ENCODE results near the gene SVOP.
"Not testable (repeated sequence)": the region's sequence is repeated elsewhere in the genome, so short reads cannot be mapped to it uniquely, and the experiment has no call there.

Gene SVOP, protein sequence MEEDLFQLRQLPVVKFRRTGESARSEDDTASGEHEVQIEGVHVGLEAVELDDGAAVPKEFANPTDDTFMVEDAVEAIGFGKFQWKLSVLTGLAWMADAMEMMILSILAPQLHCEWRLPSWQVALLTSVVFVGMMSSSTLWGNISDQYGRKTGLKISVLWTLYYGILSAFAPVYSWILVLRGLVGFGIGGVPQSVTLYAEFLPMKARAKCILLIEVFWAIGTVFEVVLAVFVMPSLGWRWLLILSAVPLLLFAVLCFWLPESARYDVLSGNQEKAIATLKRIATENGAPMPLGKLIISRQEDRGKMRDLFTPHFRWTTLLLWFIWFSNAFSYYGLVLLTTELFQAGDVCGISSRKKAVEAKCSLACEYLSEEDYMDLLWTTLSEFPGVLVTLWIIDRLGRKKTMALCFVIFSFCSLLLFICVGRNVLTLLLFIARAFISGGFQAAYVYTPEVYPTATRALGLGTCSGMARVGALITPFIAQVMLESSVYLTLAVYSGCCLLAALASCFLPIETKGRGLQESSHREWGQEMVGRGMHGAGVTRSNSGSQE

DNA sequence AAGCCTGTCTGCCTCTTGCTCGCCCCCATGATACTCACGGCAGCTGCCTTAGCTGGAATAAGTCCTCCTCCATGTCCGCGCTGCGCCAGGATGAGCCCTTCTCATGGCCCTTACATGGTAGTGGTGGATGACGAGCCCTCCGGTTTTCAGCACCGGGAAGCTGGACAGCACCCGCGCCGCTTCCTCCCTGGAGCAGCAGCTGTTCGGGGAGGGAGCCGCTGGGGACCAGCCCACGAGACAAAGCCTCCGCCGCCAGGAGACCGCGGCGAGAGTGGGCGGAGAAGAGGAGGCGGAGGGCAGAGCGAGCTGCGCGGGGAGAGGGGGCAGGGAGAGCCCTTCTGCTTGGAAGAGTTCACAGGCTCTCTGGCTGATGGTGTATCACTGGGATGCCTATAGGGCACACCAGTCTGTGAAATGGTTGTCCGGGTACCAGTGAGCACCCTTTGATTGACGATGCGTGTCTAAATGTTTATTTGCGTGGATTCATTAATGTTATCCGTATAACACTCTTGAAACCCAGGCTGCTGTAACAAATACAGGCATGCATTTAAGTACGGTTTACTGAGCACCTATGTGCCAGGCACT, at the start of gene SVOP:
TSS of gene SVOP (minus strand) at position 273 of the 585 bp plus-strand sequence. CDS start at position 73, 200 bp downstream.
- 0 out of 2 replicates have a peak within 1 kb of the TSS, but pooled peaks have one; percentile 23 for H3K4me3 ChIP-seq (ENCODE audit: low read depth, low read length)
- H3K27me3 ChIP-seq (ENCODE audit: insufficient read depth, low read length): peaks cover 49% of the 10 kb centered on the region
- H3K4me1 ChIP-seq (ENCODE audit: control insufficient read depth, insufficient read depth, low read length, unreplicated experiment): no peaks in the 10 kb centered on the region
- H3K27ac ChIP-seq (ENCODE audit: low read depth, low read length): no peak within 1 kb of the TSS
- no peaks in the 10 kb centered on the region for H3K36me3 ChIP-seq (ENCODE audit: insufficient read depth, low read length)
- H2AFZ ChIP-seq (ENCODE audit: low read length, unreplicated experiment): no peak within 1 kb of the TSS
- no peaks in the 10 kb centered on the region for H3K79me2 ChIP-seq (ENCODE audit: control insufficient read depth, insufficient read depth, low read length, unreplicated experiment)

DNA sequence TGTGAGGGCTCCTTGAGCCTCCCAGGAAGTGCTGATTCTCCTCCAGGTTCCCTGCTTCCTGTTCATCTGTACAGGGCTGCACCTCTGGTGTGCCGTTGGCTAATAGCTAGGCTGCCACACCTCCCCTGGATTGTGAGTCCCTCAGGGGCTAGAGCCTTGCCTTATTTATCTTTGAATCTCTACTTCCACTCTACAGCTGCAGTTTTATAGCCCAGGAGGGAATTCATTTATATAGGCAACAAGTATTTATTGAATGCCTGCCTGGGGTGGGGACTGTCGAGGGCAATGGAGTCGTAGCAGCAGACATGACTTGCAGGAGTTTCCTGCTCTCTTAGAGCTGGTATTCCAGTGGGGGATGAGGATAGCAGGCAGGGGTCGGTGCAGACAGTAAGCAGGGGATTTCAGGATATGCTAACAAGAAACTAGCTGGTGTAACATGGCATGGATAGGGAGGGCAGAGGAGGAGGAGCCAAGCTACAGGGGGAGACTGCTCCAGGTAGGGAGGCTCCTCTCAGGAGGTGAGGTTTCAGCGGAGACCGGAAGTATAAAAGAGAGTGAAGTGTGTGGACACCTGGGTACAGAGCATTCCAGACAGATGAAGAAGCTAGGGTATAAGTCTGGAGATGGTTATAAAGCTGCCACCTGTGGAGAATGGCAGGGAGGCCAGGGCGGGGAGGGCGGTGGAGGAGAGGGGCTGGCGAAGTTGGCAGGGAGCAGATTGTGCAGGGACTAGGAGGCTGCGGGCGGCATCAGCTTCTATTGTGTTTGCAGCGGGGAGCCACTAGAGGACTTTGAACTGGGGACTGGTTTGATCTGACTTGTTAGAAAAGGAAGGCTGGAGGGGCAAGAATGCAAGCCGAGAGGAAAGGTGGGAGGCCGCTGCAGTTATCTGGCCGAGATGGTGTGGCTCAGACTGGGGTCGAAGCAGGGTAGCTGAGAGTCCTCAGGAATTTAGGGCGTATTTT, 48.7 kb upstream of the SVOP start:
- no peaks in the 10 kb centered on the region for H3K27me3 ChIP-seq (ENCODE audit: insufficient read depth, low read length)
- no peak overlapping the region for H3K4me3 ChIP-seq (ENCODE audit: low read depth, low read length)
- no peaks in the 10 kb centered on the region for H3K79me2 ChIP-seq (ENCODE audit: control insufficient read depth, insufficient read depth, low read length, unreplicated experiment)
- H3K36me3 ChIP-seq (ENCODE audit: insufficient read depth, low read length): peaks cover 7% of the 10 kb centered on the region
- no peak overlapping the region for H2AFZ ChIP-seq (ENCODE audit: low read length, unreplicated experiment)
- H3K27ac ChIP-seq (ENCODE audit: low read depth, low read length): no peak overlapping the region
- H3K4me1 ChIP-seq (ENCODE audit: control insufficient read depth, insufficient read depth, low read length, unreplicated experiment): no peaks in the 10 kb centered on the region

GRCh38 chr12:109065853-109066193, 45.0 kb upstream of the SVOP start:
- no peak overlapping the region for H3K27ac ChIP-seq (ENCODE audit: low read depth, low read length)
- H2AFZ ChIP-seq (ENCODE audit: low read length, unreplicated experiment): no peak overlapping the region
- no peaks in the 10 kb centered on the region for H3K27me3 ChIP-seq (ENCODE audit: insufficient read depth, low read length)
- no peaks in the 10 kb centered on the region for H3K4me1 ChIP-seq (ENCODE audit: control insufficient read depth, insufficient read depth, low read length, unreplicated experiment)
- H3K79me2 ChIP-seq (ENCODE audit: control insufficient read depth, insufficient read depth, low read length, unreplicated experiment): no peaks in the 10 kb centered on the region
- no peak overlapping the region for H3K4me3 ChIP-seq (ENCODE audit: low read depth, low read length)
- H3K36me3 ChIP-seq (ENCODE audit: insufficient read depth, low read length): peaks cover 7% of the 10 kb centered on the region

DNA sequence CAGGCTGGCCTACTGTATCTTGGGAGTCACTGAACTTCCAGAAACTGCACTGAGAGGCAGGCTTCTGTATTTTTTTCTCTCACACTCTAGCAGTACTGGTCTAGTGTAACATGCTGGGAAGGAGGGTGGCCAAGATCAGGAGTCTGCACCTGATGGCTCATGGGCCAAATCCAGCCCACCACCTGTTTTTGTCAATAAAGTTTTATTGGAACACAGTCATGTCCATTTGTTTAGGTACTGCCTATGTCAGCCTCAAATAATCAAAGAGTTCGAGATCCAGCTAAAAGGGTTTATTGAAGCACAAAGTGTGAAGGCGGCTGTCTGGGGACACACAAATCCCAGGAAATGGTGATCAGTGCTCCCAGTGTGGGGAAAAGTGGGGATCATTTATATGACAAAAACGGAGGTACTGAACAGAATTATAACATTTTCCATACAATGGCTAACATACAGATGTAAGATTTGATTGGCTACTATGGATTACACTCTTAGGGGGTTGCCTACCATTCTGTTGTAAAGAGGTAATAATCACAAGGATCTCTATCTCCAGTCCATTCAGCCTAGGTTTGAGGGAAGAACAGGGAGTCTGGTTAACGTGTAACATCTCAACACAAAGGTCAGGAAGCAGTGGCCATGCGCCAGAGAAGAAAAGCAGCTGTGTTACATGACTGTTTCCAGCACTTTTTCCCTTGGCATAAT, 44.4 kb upstream of the SVOP start:
- peaks cover 7% of the 10 kb centered on the region for H3K36me3 ChIP-seq (ENCODE audit: insufficient read depth, low read length)
- H3K79me2 ChIP-seq (ENCODE audit: control insufficient read depth, insufficient read depth, low read length, unreplicated experiment): no peaks in the 10 kb centered on the region
- no peak overlapping the region for H2AFZ ChIP-seq (ENCODE audit: low read length, unreplicated experiment)
- no peak overlapping the region for H3K27ac ChIP-seq (ENCODE audit: low read depth, low read length)
- H3K4me1 ChIP-seq (ENCODE audit: control insufficient read depth, insufficient read depth, low read length, unreplicated experiment): no peaks in the 10 kb centered on the region
- no peak overlapping the region for H3K4me3 ChIP-seq (ENCODE audit: low read depth, low read length)
- no peaks in the 10 kb centered on the region for H3K27me3 ChIP-seq (ENCODE audit: insufficient read depth, low read length)

DNA sequence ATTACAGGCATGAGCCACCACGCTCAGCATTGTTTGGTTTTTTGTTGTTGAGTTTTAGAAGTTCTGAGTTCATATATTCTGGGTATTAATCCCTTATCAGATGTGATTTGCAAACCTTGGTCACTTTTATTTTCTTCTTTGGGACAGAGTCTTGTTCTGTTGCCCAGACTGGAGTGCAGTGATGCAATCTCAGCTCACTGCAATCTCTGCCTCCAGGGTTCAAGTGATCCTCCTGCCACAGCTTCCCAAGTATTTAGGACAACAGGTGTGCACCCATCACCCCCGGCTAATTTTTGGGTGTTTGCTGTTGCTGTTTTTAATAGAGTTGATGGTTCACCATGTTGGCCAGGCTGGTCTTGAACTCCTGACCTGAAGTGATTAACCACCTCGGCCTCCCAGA, 43.3 kb upstream of the SVOP start:
- Histone ChIP-seq H3K36me3 (ENCODE audit: insufficient read depth, low read length) (peaks cover 7% of the 10 kb centered on the region), H2AFZ (ENCODE audit: low read length, unreplicated experiment) (no peak overlapping the region), H3K79me2 (ENCODE audit: control insufficient read depth, insufficient read depth, low read length, unreplicated experiment) (no peaks in the 10 kb centered on the region), H3K4me3 (ENCODE audit: low read depth, low read length) (no peak overlapping the region), H3K27ac (ENCODE audit: low read depth, low read length) (no peak overlapping the region), H3K4me1 (ENCODE audit: control insufficient read depth, insufficient read depth, low read length, unreplicated experiment) (no peaks in the 10 kb centered on the region), H3K27me3 (ENCODE audit: insufficient read depth, low read length) (no peaks in the 10 kb centered on the region)

DNA sequence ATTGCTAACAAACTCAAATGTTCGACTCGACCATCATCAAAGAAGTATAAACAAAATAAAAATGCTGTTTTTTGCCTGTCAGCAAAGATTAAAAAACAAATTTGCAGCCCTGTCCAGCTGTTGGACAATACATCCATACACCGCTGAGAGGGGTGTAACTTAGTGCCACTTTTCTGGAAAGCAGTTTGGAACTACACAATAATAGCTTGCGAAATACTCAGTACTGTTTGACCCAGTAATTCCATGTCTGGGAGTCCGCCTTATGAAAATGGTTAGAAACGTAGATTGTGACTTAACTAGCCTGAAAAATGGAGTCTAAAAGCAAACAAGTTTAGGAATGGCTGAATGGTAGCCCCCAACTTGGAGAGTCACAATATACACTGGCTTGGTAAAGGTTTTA, 37.9 kb upstream of the SVOP start:
- H3K36me3 ChIP-seq (ENCODE audit: insufficient read depth, low read length): peaks cover 11% of the 10 kb centered on the region
- H2AFZ ChIP-seq (ENCODE audit: low read length, unreplicated experiment): no peak overlapping the region
- no peak overlapping the region for H3K4me3 ChIP-seq (ENCODE audit: low read depth, low read length)
- H3K27me3 ChIP-seq (ENCODE audit: insufficient read depth, low read length): no peaks in the 10 kb centered on the region
- peaks cover 4% of the 10 kb centered on the region for H3K79me2 ChIP-seq (ENCODE audit: control insufficient read depth, insufficient read depth, low read length, unreplicated experiment)
- peaks cover 3% of the 10 kb centered on the region for H3K4me1 ChIP-seq (ENCODE audit: control insufficient read depth, insufficient read depth, low read length, unreplicated experiment)
- H3K27ac ChIP-seq (ENCODE audit: low read depth, low read length): no peak overlapping the region

DNA sequence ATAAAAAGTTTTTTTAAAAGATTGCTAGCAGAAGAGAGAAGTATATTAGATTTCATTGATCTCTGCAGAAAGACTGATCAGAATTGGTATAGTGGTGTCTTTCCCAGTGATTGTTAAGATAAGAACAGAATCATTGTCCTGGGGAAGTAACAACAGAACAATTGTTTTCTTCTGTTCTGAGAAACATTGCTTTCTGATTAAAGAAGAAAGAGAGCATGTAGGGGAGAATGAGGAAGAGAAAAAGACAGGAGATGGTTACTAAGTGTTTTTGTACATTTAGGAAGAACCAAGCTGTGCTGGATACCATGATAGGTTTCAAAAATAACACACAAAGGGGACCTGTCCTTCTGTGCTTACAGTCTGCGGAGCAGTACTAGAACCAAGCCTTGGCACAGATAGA, 36.5 kb upstream of the SVOP start:
- H3K4me1 ChIP-seq (ENCODE audit: control insufficient read depth, insufficient read depth, low read length, unreplicated experiment): peaks cover 8% of the 10 kb centered on the region

DNA sequence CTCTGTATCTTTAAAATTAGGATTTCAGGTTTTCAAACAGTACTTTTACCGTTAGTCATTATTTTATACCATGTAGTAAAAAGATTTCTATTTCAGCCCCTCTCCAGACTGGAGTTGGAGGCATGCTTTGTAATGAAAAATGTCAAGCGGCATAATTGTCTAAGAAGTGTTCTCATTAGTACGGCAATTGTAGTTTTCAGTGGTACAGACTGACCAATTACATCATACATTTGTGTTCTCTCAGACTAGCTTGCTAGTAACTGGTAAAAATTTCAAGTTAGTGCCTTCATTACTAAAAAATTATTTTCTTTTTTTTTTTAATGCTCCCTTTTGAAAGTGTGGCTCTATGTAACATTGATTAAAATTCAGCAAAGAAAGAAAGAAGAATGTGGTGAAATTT, 36.0 kb upstream of the SVOP start:
- peaks cover 8% of the 10 kb centered on the region for H3K4me1 ChIP-seq (ENCODE audit: control insufficient read depth, insufficient read depth, low read length, unreplicated experiment)
- no peak overlapping the region for H2AFZ ChIP-seq (ENCODE audit: low read length, unreplicated experiment)
- H3K4me3 ChIP-seq (ENCODE audit: low read depth, low read length): no peak overlapping the region
- peaks cover 15% of the 10 kb centered on the region for H3K79me2 ChIP-seq (ENCODE audit: control insufficient read depth, insufficient read depth, low read length, unreplicated experiment)
- no peaks in the 10 kb centered on the region for H3K27me3 ChIP-seq (ENCODE audit: insufficient read depth, low read length)
- H3K27ac ChIP-seq (ENCODE audit: low read depth, low read length): no peak overlapping the region
- H3K36me3 ChIP-seq (ENCODE audit: insufficient read depth, low read length): 0 out of 2 replicates have a peak, but pooled peaks cover 4% of the 10 kb centered on the region

More for the DNA sequence above, 36.5 kb upstream of the SVOP start:
- Histone ChIP-seq H3K27me3 (ENCODE audit: insufficient read depth, low read length) (no peaks in the 10 kb centered on the region), H2AFZ (ENCODE audit: low read length, unreplicated experiment) (no peak overlapping the region), H3K4me3 (ENCODE audit: low read depth, low read length) (no peak overlapping the region), H3K36me3 (ENCODE audit: insufficient read depth, low read length) (0 out of 2 replicates have a peak, but pooled peaks cover 4% of the 10 kb centered on the region), H3K27ac (ENCODE audit: low read depth, low read length) (no peak overlapping the region), H3K79me2 (ENCODE audit: control insufficient read depth, insufficient read depth, low read length, unreplicated experiment) (peaks cover 15% of the 10 kb centered on the region)

- H3K4me3 ChIP-seq (ENCODE audit: low read depth, low read length): no peak overlapping the region
- no peak overlapping the region for H2AFZ ChIP-seq (ENCODE audit: low read length, unreplicated experiment)
- H3K79me2 ChIP-seq (ENCODE audit: control insufficient read depth, insufficient read depth, low read length, unreplicated experiment): peaks cover 15% of the 10 kb centered on the region
- peaks cover 8% of the 10 kb centered on the region for H3K4me1 ChIP-seq (ENCODE audit: control insufficient read depth, insufficient read depth, low read length, unreplicated experiment)
- H3K36me3 ChIP-seq (ENCODE audit: insufficient read depth, low read length): 0 out of 2 replicates have a peak, but pooled peaks cover 4% of the 10 kb centered on the region
- H3K27ac ChIP-seq (ENCODE audit: low read depth, low read length): no peak overlapping the region
- no peaks in the 10 kb centered on the region for H3K27me3 ChIP-seq (ENCODE audit: insufficient read depth, low read length)
These were observed 33.7 kb upstream of the SVOP start for GRCh38 chr12:109054520-109054919.

DNA sequence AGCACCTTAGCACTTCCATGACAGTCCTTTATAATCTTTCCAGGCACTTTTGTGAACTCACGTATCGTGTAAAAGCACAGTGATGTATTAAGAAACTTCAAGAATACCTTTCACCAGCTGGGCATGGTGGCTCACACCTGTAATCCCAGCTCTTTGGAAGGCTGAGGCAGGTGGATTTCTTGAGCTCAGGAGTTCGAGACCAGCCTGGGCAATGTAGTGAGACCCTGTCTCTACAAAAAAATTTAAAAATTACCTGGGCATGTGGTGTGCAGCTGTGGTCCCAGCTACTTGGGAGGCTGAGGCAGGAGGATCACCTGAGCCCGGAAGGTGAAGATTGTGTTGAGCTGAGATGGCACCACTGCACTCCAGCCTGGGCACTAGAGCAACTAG, 33.3 kb upstream of the SVOP start:
- H3K27ac ChIP-seq (ENCODE audit: low read depth, low read length): peak overlapping the region; percentile 21; the same call in 1 of the 2 replicates
- H3K36me3 ChIP-seq (ENCODE audit: insufficient read depth, low read length); H3K4me1 ChIP-seq (ENCODE audit: control insufficient read depth, insufficient read depth, low read length, unreplicated experiment); H3K27me3 ChIP-seq (ENCODE audit: insufficient read depth, low read length): not testable (repeated sequence)
- peak overlapping the region; percentile 99 for H3K4me3 ChIP-seq (ENCODE audit: low read depth, low read length)
- peak overlapping the region; percentile 100 for H2AFZ ChIP-seq (ENCODE audit: low read length, unreplicated experiment)
- H3K79me2 ChIP-seq (ENCODE audit: control insufficient read depth, insufficient read depth, low read length, unreplicated experiment): peaks cover 15% of the 10 kb centered on the region

Measured in ACC112 (cell line).